Cerebellar cortex (tissue), 1 donor: Measurements from ENCODE around the gene TOM1L1.
A peak's percentile ranks its signal among the peaks of the same experiment; 100 is the strongest.
"Not testable (repeated sequence)": the region's sequence is repeated elsewhere in the genome, so short reads cannot be mapped to it uniquely, and the experiment has no call there.

Source experiments
- DNase-seq: peaks from one replicate; pipeline ENCODE4 v3.0.0-alpha.2; 2015; ENCODE audit warnings: low spot score

TOM1L1 gene

GRCh38 chr17:54900457-54901229 lies at the start of gene TOM1L1:
TOM1L1 (plus strand) TSS chr17:54900852; CDS start chr17:54900866, 14 bp downstream.
- peak; percentile 68 for DNase-seq

GRCh38 chr17:54859187-54859586 lies 41.5 kb upstream of the TOM1L1 start:
- no peak for DNase-seq

GRCh38 chr17:54860617-54861470 lies 39.8 kb upstream of the TOM1L1 start:
- DNase-seq: no peak

- no peak for DNase-seq
Observed at GRCh38 chr17:54861471-54861983, 39.1 kb upstream of the TOM1L1 start.

- DNase-seq: no peak
Observed at GRCh38 chr17:54863176-54863575, 37.5 kb upstream of the TOM1L1 start.

GRCh38 chr17:54864070-54864469 lies 36.6 kb upstream of the TOM1L1 start:
- no peak for DNase-seq

GRCh38 chr17:54864636-54865356 lies 35.9 kb upstream of the TOM1L1 start:
- DNase-seq: peak; percentile 21

- DNase-seq: no peak
Observed at GRCh38 chr17:54867634-54868033, 33.0 kb upstream of the TOM1L1 start.

- DNase-seq: no peak
Observed at GRCh38 chr17:54870671-54871175, 29.9 kb upstream of the TOM1L1 start.

GRCh38 chr17:54875906-54876305 lies 24.7 kb upstream of the TOM1L1 start:
- not testable (repeated sequence) for DNase-seq

- no peak for DNase-seq
Observed at GRCh38 chr17:54876656-54877195, 23.9 kb upstream of the TOM1L1 start.

- DNase-seq: no peak
Observed at GRCh38 chr17:54881255-54881972, 19.2 kb upstream of the TOM1L1 start.

GRCh38 chr17:54882371-54882770 lies 18.3 kb upstream of the TOM1L1 start:
- DNase-seq: no peak

GRCh38 chr17:54882950-54883349 lies 17.7 kb upstream of the TOM1L1 start:
- no peak for DNase-seq

- no peak for DNase-seq
Observed at GRCh38 chr17:54883939-54884338, 16.7 kb upstream of the TOM1L1 start.

- DNase-seq: no peak
Observed at GRCh38 chr17:54887787-54888186, 12.9 kb upstream of the TOM1L1 start.

- DNase-seq: no peak
Observed at GRCh38 chr17:54888254-54888653, 12.4 kb upstream of the TOM1L1 start.

- no peak for DNase-seq
Observed at GRCh38 chr17:54888981-54889380, 11.7 kb upstream of the TOM1L1 start.

GRCh38 chr17:54891176-54891821 lies 9.4 kb upstream of the TOM1L1 start:
- peak; percentile 20 for DNase-seq

GRCh38 chr17:54892360-54892759 lies 8.3 kb upstream of the TOM1L1 start:
- no peak for DNase-seq

GRCh38 chr17:54898576-54898975 lies 2.1 kb upstream of the TOM1L1 start:
- no peak for DNase-seq
